T-helper 1 cell treated with Interleukin-12 subunit alpha and Interleukin-12 subunit beta and Interleukin-4 antibody, amounts not matched to agents 30 ng/mL and 1 ng/mL, for 36 hours (primary cell): Measurements from ENCODE around the gene SF3B3. TPM values are rescaled to one million over a fixed set of nuclear protein-coding genes. Genes with fewer than 3 reads are reported as not detected.
"Not testable (repeated sequence)": the region's sequence is repeated elsewhere in the genome, so short reads cannot be mapped to it uniquely, and the experiment has no call there.

Experiments
- intact Hi-C: fragments of 100-400 bp; cut with micrococcal nuclease; formaldehyde crosslinking; loops from one replicate; pipeline ENCODE4 v1.15.1; 2024
- total RNA-seq: library from RNA; stranded (reverse); gene quantifications from 2 replicates; pipeline ENCODE4 v1.2.3, GENCODE V29; 2022

The SF3B3 gene
- total RNA-seq, 1 donor from 2014 or later, result 387 TPM

GRCh38 chr16:70611785-70612303, 88.2 kb downstream of the SF3B3 start:
- intact Hi-C loops, result no loop called here

DNA sequence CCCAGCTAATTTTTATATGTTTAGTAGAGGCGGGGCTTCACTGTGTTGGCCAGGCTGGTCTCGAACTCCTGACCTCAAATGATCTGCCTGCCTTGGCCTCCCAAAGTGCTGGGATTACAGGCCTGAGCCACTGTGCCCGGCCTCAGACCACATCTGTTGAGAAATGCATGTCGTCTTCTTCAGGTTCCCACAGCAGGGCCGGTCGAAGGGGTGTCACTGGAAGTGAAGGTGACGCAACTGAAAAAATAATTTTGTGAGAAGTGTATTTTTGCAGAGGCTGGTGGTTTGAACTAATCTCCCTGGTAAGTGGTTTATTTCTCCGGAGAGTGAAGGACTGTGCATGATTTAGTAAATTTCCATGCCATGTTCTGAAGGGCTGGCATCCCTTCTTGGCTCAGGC, 89.3 kb downstream of the SF3B3 start:
- intact Hi-C loops, result no loop called here

DNA sequence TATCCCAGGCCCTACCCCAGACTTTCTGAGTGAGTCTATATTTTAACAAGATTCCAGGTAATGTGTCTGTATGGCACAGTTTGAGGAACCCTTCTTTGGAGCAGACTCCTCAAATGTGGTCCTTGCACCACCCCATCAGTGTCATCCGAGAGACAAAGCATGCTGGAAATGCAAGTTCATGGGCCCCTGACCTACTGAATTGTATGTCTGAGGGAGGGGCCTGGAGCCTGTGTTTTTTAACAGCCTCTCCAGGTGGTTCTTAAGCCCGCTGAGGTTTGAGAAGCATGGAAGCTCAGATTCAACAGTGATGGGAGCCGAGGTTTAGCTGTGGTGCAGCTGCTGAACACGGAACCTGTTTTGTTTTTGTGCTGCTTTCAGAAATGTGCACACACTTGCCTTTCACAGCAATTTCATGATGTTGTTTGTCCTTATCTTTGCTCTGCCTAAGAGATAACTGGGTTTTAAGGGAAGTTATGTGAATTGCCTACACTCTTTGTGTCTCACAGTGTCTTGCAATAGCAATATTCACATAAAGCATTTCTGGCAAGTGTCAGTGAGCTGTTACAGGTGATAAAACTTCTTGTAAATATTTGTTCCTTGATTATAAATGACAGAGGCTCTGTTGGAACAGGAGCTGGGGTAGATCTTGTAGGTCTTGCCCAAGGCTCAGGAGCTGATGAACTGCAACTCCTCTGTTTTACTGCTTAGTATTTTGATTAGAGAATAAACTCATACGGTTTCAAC, 90.8 kb downstream of the SF3B3 start:
- intact Hi-C loops, result no loop called here

DNA sequence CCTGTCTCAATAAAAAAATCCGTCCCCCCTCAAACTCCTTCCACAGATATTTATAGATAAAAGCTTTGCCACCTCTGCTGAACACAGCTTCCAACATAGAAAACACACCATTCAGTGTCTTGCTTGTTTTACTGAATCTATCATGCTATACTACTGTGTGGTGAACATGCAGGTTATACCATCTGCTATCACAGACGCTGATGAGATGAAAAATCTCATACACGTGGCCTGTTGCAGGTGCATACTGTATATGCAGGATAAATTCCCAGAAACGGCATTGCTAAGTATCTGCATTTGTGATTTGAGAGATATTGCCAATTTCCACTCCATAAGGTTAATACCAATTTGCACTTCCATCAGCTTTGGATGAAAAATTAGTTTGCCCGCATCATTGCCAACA, 92.3 kb downstream of the SF3B3 start:
- intact Hi-C loops, result no loop called here

GRCh38 chr16:70621864-70622263, 98.2 kb downstream of the SF3B3 start:
- intact Hi-C loops, result not testable (repeated sequence)

Other genes starting within 250 kb of the SF3B3 start
- 98.4 and 101 TPM in 2 replicates for gene AARS1, start 234.3 kb upstream of the SF3B3 start, total RNA-seq
- 29.1 and 35.3 TPM in 2 replicates for gene DDX19B, start 224.6 kb upstream of the SF3B3 start, total RNA-seq
- 41.0 and 45.7 TPM in 2 replicates for gene DDX19A, start 176.9 kb upstream of the SF3B3 start, total RNA-seq
- gene ST3GAL2, start 84.7 kb upstream of the SF3B3 start, total RNA-seq, result 38.2 and 40.6 TPM in 2 replicates
- gene FCSK, start 69.2 kb upstream of the SF3B3 start, total RNA-seq, result 22.5 and 24.4 TPM in 2 replicates
- gene COG4, start 262 bp upstream of the SF3B3 start, total RNA-seq, result 55.8 and 57.9 TPM in 2 replicates
- 0.24 TPM in 1 of 2 replicates, not detected in the other for gene IL34, start 122.7 kb downstream of the SF3B3 start, total RNA-seq
- gene MTSS2, start 162.2 kb downstream of the SF3B3 start, total RNA-seq, result 2.7 and 3.6 TPM in 2 replicates